Measurements from ENCODE around the gene CDA. TPM values are rescaled to one million over a fixed set of nuclear protein-coding genes. Genes with fewer than 3 reads are reported as not detected.
"Not testable (repeated sequence)": the region's sequence is repeated elsewhere in the genome, so short reads cannot be mapped to it uniquely, and the experiment has no call there.

The CDA gene
- total RNA-seq, 4 donors from 2014 or later = 9.7 to 53.7 (median 45.9) TPM

DNA sequence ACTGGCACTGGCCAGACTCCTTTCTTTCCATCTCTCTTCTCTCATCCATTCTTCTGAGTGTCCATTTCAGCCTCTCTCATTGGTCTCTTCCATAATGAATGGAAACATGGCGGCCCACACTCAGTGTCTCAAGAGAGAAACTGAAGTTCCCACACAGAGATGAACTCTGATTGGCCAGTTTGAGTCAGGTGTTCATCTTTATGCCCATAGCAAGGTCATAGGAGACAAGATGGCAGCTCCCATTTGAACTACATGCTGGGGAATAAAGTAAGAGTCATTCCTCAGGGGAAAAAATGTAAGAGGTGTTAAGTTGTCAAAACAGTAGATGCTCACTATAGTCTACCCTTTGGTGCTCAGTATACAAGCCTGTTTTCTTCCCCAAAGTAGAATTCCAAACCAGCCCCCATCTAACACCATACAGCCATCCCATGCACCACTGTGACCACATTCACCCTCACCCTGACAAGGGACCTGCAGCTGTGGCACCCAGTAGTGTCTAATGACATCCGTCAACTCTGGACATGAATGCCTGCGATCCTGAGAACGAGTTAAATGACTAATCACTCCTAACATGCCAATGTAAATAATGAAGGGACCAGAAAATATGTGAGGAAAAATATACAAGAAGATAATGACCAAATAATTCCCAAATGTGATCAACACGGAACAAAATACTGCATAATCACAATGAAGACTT, 12.4 kb downstream of the CDA start:
- H3K4me3 ChIP-seq = no peak overlapping the region
- no peak overlapping the region for H3K27ac ChIP-seq
- H3K27me3 ChIP-seq = no peaks in the 10 kb centered on the region
- intact Hi-C loops (cut with DNase I) = no loop called here
- H3K36me3 ChIP-seq = no peaks in the 10 kb centered on the region
- no peaks in the 10 kb centered on the region for H3K4me1 ChIP-seq
- TF ChIP-seq POLR2A (IDR thresholded peaks at IDR 0.05) = no peak
- TF ChIP-seq, protein P1, sequence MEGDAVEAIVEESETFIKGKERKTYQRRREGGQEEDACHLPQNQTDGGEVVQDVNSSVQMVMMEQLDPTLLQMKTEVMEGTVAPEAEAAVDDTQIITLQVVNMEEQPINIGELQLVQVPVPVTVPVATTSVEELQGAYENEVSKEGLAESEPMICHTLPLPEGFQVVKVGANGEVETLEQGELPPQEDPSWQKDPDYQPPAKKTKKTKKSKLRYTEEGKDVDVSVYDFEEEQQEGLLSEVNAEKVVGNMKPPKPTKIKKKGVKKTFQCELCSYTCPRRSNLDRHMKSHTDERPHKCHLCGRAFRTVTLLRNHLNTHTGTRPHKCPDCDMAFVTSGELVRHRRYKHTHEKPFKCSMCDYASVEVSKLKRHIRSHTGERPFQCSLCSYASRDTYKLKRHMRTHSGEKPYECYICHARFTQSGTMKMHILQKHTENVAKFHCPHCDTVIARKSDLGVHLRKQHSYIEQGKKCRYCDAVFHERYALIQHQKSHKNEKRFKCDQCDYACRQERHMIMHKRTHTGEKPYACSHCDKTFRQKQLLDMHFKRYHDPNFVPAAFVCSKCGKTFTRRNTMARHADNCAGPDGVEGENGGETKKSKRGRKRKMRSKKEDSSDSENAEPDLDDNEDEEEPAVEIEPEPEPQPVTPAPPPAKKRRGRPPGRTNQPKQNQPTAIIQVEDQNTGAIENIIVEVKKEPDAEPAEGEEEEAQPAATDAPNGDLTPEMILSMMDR (IDR thresholded peaks at IDR 0.05) = no peak
- no peaks in the 10 kb centered on the region for H3K9me3 ChIP-seq
- DNase-seq = no peak
- WGBS, 2 donors = 36 to 42% methylated on average over 5 of the region's 5 CpGs

- H3K27ac ChIP-seq = no peak overlapping the region
- TF ChIP-seq, protein P1 (IDR thresholded peaks at IDR 0.05) = no peak
- TF ChIP-seq POLR2A (IDR thresholded peaks at IDR 0.05) = no peak
- DNase-seq = no peak
- H3K9me3 ChIP-seq = no peaks in the 10 kb centered on the region
- no peak overlapping the region for H3K4me3 ChIP-seq
- H3K36me3 ChIP-seq = no peaks in the 10 kb centered on the region
- no peaks in the 10 kb centered on the region for H3K27me3 ChIP-seq
- 72 to 73% methylated on average over 4 of the region's 4 CpGs for WGBS, 2 donors
- intact Hi-C loops (cut with DNase I) = no loop called here
- no peaks in the 10 kb centered on the region for H3K4me1 ChIP-seq
Observed at GRCh38 chr1:20602851-20603450, 14.1 kb downstream of the CDA start.

GRCh38 chr1:20603504-20604464, 14.9 kb downstream of the CDA start:
- 61 to 67% methylated on average over 8 to 9 of the region's 9 CpGs for WGBS, 2 donors
- Histone ChIP-seq H3K27me3 (no peaks in the 10 kb centered on the region), H3K27ac (no peak overlapping the region), H3K4me3 (no peak overlapping the region), H3K9me3 (no peaks in the 10 kb centered on the region), H3K36me3 (no peaks in the 10 kb centered on the region), H3K4me1 (no peaks in the 10 kb centered on the region)
- no peak for TF ChIP-seq POLR2A (IDR thresholded peaks at IDR 0.05)
- TF ChIP-seq, protein P1 (IDR thresholded peaks at IDR 0.05) = no peak
- no peak for DNase-seq
- intact Hi-C loops (cut with DNase I) = no loop called here

DNA sequence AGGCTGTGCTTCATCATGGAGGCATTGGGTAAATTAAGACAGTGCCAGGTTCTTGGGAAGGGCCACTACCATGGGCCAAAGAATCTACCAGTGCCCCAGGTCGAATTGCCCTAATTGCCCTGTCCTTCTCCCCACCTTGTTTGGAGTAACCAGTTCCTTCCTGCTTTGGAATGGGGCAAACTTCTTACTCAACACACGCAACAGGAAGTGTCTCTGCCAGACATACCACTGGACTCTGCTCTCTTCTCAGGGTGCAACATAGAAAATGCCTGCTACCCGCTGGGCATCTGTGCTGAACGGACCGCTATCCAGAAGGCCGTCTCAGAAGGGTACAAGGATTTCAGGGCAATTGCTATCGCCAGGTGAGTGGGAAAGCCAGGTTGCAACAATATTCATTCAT, 15.8 kb downstream of the CDA start:
- H3K4me3 ChIP-seq = no peak overlapping the region
- no peak for TF ChIP-seq POLR2A (IDR thresholded peaks at IDR 0.05)
- TF ChIP-seq, protein P1 (IDR thresholded peaks at IDR 0.05) = no peak
- DNase-seq = no peak
- 79 to 82% methylated on average over 5 to 7 of the region's 7 CpGs for WGBS, 2 donors
- no peaks in the 10 kb centered on the region for H3K9me3 ChIP-seq
- no peaks in the 10 kb centered on the region for H3K27me3 ChIP-seq
- intact Hi-C loops (cut with DNase I) = no loop called here
- H3K27ac ChIP-seq = no peak overlapping the region
- H3K36me3 ChIP-seq = no peaks in the 10 kb centered on the region
- no peaks in the 10 kb centered on the region for H3K4me1 ChIP-seq

DNA sequence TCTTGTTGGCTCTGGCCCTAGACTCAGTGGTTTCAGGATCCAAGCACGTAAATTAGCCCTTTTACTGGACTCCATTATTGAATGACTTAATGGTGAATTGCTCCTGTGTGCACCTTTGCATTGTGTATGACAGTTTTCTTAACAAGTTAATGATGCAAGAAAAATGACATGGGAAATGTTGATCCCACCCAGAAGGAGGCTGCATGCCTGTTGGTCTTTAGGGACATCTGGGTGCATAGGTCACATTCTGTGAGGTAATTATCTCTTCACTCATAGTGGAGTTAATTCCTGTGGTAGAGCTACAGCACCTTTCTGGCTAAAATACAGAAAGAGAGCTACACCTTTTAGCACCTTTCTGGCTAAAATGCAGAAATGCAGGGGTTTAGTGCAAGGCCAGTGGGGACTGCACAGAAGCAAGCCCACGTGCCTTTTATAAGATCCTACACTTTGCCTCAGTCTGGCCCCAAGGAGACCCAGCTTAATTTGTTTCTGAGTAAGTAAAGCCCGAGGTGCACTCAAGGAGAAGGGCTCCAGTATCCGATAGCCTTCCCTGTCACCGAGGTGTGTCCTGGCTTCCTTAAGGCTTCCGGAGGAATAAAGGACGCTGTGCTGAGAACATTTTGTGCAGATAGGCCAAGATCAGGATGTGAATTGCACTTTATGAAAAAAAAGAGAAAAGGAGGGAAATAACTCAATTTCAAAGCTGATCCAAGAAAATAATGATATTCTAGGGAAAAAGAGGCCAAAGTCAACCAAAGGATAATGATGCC, 18.1 kb downstream of the CDA start:
- H3K4me3 ChIP-seq; H3K27me3 ChIP-seq; H3K4me1 ChIP-seq; intact Hi-C loops (cut with DNase I); DNase-seq; H3K36me3 ChIP-seq; H3K9me3 ChIP-seq: not testable (repeated sequence)
- 57 to 69% methylated on average over 7 of the region's 7 CpGs for WGBS, 2 donors
- H3K27ac ChIP-seq = peak overlapping the region in 2 of 4 donors; percentile 0 to 14
